Naive thymus-derived CD4-positive, alpha-beta T cell (primary cell): ENCODE data around the gene CNBP. TPM values are rescaled to one million over a fixed set of nuclear protein-coding genes. Genes with fewer than 3 reads are reported as not detected.

ENCODE experiments used
- ATAC-seq: fragments of 150-1000 bp; cut with Tn5 transposase; 2 replicates; pipeline ENCODE4 v1.10.0; 2021; ENCODE audit warnings: mild to moderate bottlenecking, moderate library complexity
- CTCF ChIA-PET: fragments of 350-600 bp; sonication (Branson Sonifier 250); formaldehyde crosslinking; loops from one replicate; lab custom pipeline; 2021; ENCODE audit warnings: antibody characterized with exemption; lab: Charles Lee
- POLR2A ChIA-PET: fragments of 350-600 bp; sonication (Branson Sonifier 250); formaldehyde crosslinking; loops from one replicate; lab custom pipeline; 2021; ENCODE audit warnings: antibody characterized with exemption, inconsistent platforms; lab: Charles Lee
- DNase-seq, 9 donors: peaks; one replicate each; pipeline versions ENCODE4 v3.0.0 to v3.0.0-alpha.2; 2020 to 2022; ENCODE audit warnings: mixed read lengths in 1 of 9
- H3K27ac ChIP-seq: one replicate; pipeline ENCODE4 v1.7.0; 2013; ENCODE audit warnings: mild to moderate bottlenecking, low read depth, low read length, moderate library complexity
- H3K27me3 ChIP-seq, 2 donors: one replicate each; pipeline ENCODE4 v1.7.0; 2013; ENCODE audit warnings: low read length in 2 of 2, mild to moderate bottlenecking in 2 of 2, moderate library complexity in 2 of 2; ENCODE audit not compliant: control insufficient read depth in 2 of 2, insufficient read depth in 2 of 2
- H3K36me3 ChIP-seq, 3 experiments: 1 replicate in 2 of 3; 2 replicates in 1 of 3; pipeline ENCODE4 v1.7.0; 2013; ENCODE audit warnings: low read length in 3 of 3, mild to moderate bottlenecking in 3 of 3, moderate library complexity in 1 of 3; ENCODE audit not compliant: insufficient read depth in 3 of 3, control insufficient read depth in 2 of 3
- H3K4me1 ChIP-seq, 2 donors: one replicate each; pipeline ENCODE4 v1.7.0; 2013; ENCODE audit warnings: low read length in 2 of 2, mild to moderate bottlenecking in 2 of 2, moderate library complexity in 1 of 2; ENCODE audit not compliant: control insufficient read depth in 2 of 2, insufficient read depth in 2 of 2
- H3K4me3 ChIP-seq: 2 replicates; pipeline ENCODE4 v1.7.0; 2013; ENCODE audit warnings: mild to moderate bottlenecking, low read length
- H3K9me3 ChIP-seq, 3 experiments: 1 replicate in 2 of 3; 2 replicates in 1 of 3; pipeline ENCODE4 v1.7.0; 2013; ENCODE audit warnings: low read length in 3 of 3; ENCODE audit not compliant: control insufficient read depth in 2 of 3
- H3K27ac Mint-ChIP-seq, 9 donors: one replicate each; pipeline ENCODE4 v1.8.0; 2020 to 2022; ENCODE audit warnings: mixed read lengths in 9 of 9, mild to moderate bottlenecking in 8 of 9, moderate library complexity in 5 of 9, inconsistent platforms in 2 of 9
- H3K27me3 Mint-ChIP-seq, 5 donors: one replicate each; pipeline ENCODE4 v1.8.0; 2021 to 2022; ENCODE audit warnings: mixed read lengths in 5 of 5, mild to moderate bottlenecking in 1 of 5
- H3K36me3 Mint-ChIP-seq, 5 donors: one replicate each; pipeline ENCODE4 v1.8.0; 2020 to 2022; ENCODE audit warnings: mixed read lengths in 5 of 5, mild to moderate bottlenecking in 3 of 5, inconsistent platforms in 1 of 5
- H3K4me1 Mint-ChIP-seq, 7 donors: one replicate each; pipeline ENCODE4 v1.8.0; 2020 to 2022; ENCODE audit warnings: mixed read lengths in 7 of 7, mild to moderate bottlenecking in 3 of 7, inconsistent platforms in 1 of 7
- H3K4me3 Mint-ChIP-seq, 10 donors: one replicate each; pipeline ENCODE4 v1.8.0; 2020 to 2022; ENCODE audit warnings: mild to moderate bottlenecking in 10 of 10, mixed read lengths in 10 of 10, moderate library complexity in 6 of 10, inconsistent platforms in 2 of 10
- H3K9me3 Mint-ChIP-seq, 11 donors: one replicate each; pipeline ENCODE4 v1.8.0; 2020 to 2022; ENCODE audit warnings: mixed read lengths in 11 of 11, mild to moderate bottlenecking in 4 of 11, inconsistent platforms in 1 of 11, moderate library complexity in 1 of 11
- intact Hi-C, 2 donors: fragments of 100-400 bp; cut with micrococcal nuclease; formaldehyde crosslinking; loops; one replicate each; pipeline ENCODE4 v1.15.1; 2023
- polyA plus RNA-seq, 2 donors: library from polyadenylated mRNA; unstranded; fragments of 300-500 nt; fragmentation: Illumina TruSeq; gene quantifications; one replicate each; pipeline ENCODE4 v1.2.3, GENCODE V29; 2021
- total RNA-seq, 6 experiments: library from RNA in 5 of 6; stranded (reverse) in 5 of 6; gene quantifications; 1 replicate in 5 of 6; 2 replicates in 1 of 6; pipeline ENCODE4 v1.2.3 and lab custom pipeline; 2021 to 2026

The CNBP gene
- total and polyA plus RNA-seq, 7 experiments from 2014 or later = 259 to 1,159 (median 358) TPM

GRCh38 chr3:129205109-129205832 is 21.6 kb upstream of the CNBP start:
- Histone ChIP-seq H3K4me3 (no peak overlapping the region), H3K27me3 (no peaks in the 10 kb centered on the region), H3K27ac (no peak overlapping the region), H3K4me1 (no peaks in the 10 kb centered on the region), H3K9me3 (no peaks in the 10 kb centered on the region), H3K36me3 (no peaks in the 10 kb centered on the region)
- H3K4me1 Mint-ChIP-seq = peaks cover 0 to 3% (median 0%) of the 10 kb centered on the region in 7 donors
- ChIA-PET CTCF (no interaction called here), POLR2A (no interaction called here)
- ATAC-seq = no peak
- H3K36me3 Mint-ChIP-seq = peaks cover 0 to 3% (median 0%) of the 10 kb centered on the region in 5 donors
- peaks cover 0 to 5% (median 0%) of the 10 kb centered on the region in 5 donors for H3K27me3 Mint-ChIP-seq
- no peaks in the 10 kb centered on the region for H3K9me3 Mint-ChIP-seq
- H3K27ac Mint-ChIP-seq = no peak overlapping the region
- no peak for DNase-seq
- intact Hi-C loops = no loop called here
- no peak overlapping the region for H3K4me3 Mint-ChIP-seq

- ChIA-PET CTCF (no interaction called here), POLR2A (no interaction called here)
- H3K27ac ChIP-seq = no peak overlapping the region
- no peaks in the 10 kb centered on the region for H3K36me3 ChIP-seq
- intact Hi-C loops = no loop called here
- Mint-ChIP-seq H3K9me3 (no peaks in the 10 kb centered on the region), H3K36me3 (peaks cover 0 to 3% (median 0%) of the 10 kb centered on the region in 5 donors), H3K27me3 (no peaks in the 10 kb centered on the region), H3K27ac (no peak overlapping the region), H3K4me1 (peaks cover 0 to 3% (median 0%) of the 10 kb centered on the region in 7 donors), H3K4me3 (no peak overlapping the region)
- no peaks in the 10 kb centered on the region for H3K27me3 ChIP-seq
- no peak overlapping the region for H3K4me3 ChIP-seq
- no peaks in the 10 kb centered on the region for H3K9me3 ChIP-seq
- DNase-seq (no peak), ATAC-seq (no peak)
- no peaks in the 10 kb centered on the region for H3K4me1 ChIP-seq
Measured at GRCh38 chr3:129204473-129204872, 20.8 kb upstream of the CNBP start.

DNA sequence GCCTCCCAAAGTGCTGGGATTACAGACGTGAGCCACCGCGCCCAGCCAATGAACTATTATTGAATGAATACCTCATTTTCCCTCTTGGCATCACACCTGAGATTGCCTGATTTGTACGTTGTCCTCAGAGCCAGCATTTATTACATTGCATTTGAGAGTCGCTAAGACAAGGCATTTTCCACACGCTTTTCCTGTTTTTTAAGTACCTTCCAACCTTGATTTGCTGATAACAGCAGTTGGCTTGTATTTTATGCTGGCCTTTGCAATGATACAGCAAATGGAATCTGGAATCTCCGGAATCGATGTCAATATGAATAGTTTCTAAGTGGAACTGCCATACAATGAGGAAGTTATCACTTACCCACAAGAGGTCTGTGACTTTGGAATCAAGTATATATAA is 15.7 kb upstream of the CNBP start:
- H3K4me3 ChIP-seq = no peak overlapping the region
- DNase-seq (no peak), ATAC-seq (no peak)
- H3K4me3 Mint-ChIP-seq = no peak overlapping the region
- no peaks in the 10 kb centered on the region for H3K27me3 Mint-ChIP-seq
- H3K4me1 Mint-ChIP-seq = peaks cover 0 to 26% (median 0%) of the 10 kb centered on the region in 7 donors
- H3K36me3 Mint-ChIP-seq = peaks cover 0 to 3% (median 0%) of the 10 kb centered on the region in 5 donors
- ChIA-PET CTCF (no interaction called here), POLR2A (interaction anchor here (0.6 kb wide), 1 partner anchor 464 kb away, joined by 3 read pairs; no protein-coding TSS in a partner anchor)
- intact Hi-C loops = no loop called here
- H3K27ac Mint-ChIP-seq = no peak overlapping the region
- no peaks in the 10 kb centered on the region for H3K9me3 Mint-ChIP-seq
- H3K27ac ChIP-seq = no peak overlapping the region
- H3K27me3 ChIP-seq = no peaks in the 10 kb centered on the region
- H3K36me3 ChIP-seq = no peaks in the 10 kb centered on the region
- no peaks in the 10 kb centered on the region for H3K4me1 ChIP-seq
- no peaks in the 10 kb centered on the region for H3K9me3 ChIP-seq

DNA sequence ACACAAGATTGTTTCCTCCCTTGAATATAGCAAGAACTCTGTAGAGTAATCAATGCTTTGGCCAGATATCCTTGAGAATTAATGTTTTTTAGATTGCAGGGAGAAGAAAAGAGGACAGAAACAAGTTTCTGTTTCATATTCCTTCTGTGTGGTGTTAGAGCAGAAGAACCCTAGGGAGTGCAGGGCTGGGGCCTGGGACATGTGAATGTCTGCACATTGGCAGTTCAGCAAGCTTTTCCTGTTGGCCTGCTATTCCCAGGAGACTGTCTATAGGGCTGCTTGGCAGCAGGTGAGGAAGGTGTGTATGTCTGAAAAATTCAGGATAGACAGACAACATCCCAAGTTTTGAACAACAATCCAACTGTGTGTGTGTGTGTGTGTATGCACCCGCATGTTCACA is 13.6 kb upstream of the CNBP start:
- H3K9me3 Mint-ChIP-seq = no peaks in the 10 kb centered on the region
- intact Hi-C loops = no loop called here
- peak overlapping the region in 1 of 9 donors; percentile 22 for H3K27ac Mint-ChIP-seq
- ChIA-PET POLR2A (no interaction called here), CTCF (interaction anchor here (1.4 kb wide), 1 partner anchor 48 kb away, joined by 3 read pairs; no protein-coding TSS in a partner anchor)
- no peaks in the 10 kb centered on the region for H3K36me3 ChIP-seq
- no peak overlapping the region for H3K4me3 ChIP-seq
- H3K27me3 ChIP-seq = no peaks in the 10 kb centered on the region
- H3K4me3 Mint-ChIP-seq = no peak overlapping the region
- no peaks in the 10 kb centered on the region for H3K4me1 ChIP-seq
- no peak for ATAC-seq
- peaks cover 0 to 26% (median 0%) of the 10 kb centered on the region in 7 donors for H3K4me1 Mint-ChIP-seq
- no peak for DNase-seq
- no peak overlapping the region for H3K27ac ChIP-seq
- H3K36me3 Mint-ChIP-seq = peaks cover 0 to 2% (median 0%) of the 10 kb centered on the region in 5 donors
- H3K27me3 Mint-ChIP-seq = no peaks in the 10 kb centered on the region
- H3K9me3 ChIP-seq = no peaks in the 10 kb centered on the region

DNA sequence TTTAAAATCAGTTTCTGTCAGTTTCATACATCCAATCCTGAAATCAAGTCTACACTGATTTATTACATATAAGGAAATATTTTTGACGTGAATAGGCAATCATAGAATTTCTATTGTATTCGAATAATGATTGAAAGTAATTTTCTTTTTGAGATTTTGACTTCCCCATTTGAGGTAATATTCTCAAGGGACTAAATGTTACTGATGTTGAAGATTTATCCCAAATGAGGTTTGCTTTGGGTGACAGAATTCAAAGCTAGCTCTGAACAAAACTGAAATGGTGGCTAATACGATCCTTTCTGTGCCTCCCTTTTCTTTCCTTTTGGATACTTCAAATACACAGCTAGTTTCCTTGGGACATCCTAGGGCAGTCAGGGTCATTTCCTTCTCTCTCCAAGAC is 12.9 kb upstream of the CNBP start:
- H3K4me1 ChIP-seq = no peaks in the 10 kb centered on the region
- ATAC-seq = no peak
- Mint-ChIP-seq H3K4me3 (no peak overlapping the region), H3K36me3 (peaks cover 0 to 2% (median 0%) of the 10 kb centered on the region in 5 donors), H3K27ac (no peak overlapping the region), H3K4me1 (peaks cover 0 to 26% (median 0%) of the 10 kb centered on the region in 7 donors), H3K9me3 (no peaks in the 10 kb centered on the region), H3K27me3 (no peaks in the 10 kb centered on the region)
- H3K36me3 ChIP-seq = no peaks in the 10 kb centered on the region
- H3K27ac ChIP-seq = no peak overlapping the region
- ChIA-PET POLR2A (interaction anchor here (1.5 kb wide), 1 partner anchor 11 kb away, joined by 3 read pairs; no protein-coding TSS in a partner anchor), CTCF (interaction anchor here (1.4 kb wide), 1 partner anchor 49 kb away, joined by 3 read pairs; no protein-coding TSS in a partner anchor)
- H3K4me3 ChIP-seq = no peak overlapping the region
- intact Hi-C loops = no loop called here
- no peaks in the 10 kb centered on the region for H3K27me3 ChIP-seq
- DNase-seq = no peak
- no peaks in the 10 kb centered on the region for H3K9me3 ChIP-seq

DNA sequence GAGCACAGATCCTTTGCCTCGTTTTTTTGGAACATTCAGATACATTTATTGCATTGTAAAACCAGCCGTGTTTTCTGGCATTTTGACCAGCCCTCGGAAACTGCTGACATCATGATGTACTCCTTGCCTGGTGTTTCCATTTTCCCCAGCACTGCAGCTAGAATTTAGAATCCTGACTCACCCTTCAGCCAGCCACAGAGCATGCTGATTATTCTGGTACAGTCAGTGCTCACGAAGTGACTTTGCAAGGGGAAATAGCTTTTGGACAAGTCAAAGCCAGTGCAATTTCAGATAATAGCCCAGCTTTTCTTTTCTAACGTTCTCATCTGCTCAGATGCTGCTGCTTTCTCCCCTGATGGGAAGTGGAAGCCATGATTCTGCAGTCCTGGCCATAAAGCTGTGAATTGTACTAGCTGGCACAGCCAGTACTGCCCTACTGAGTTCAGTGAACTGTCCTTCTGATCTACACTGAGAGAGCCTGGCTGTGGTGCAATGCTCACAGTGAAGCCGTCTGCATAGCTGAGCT is 12.1 kb upstream of the CNBP start:
- Mint-ChIP-seq H3K4me1 (peaks cover 0 to 26% (median 0%) of the 10 kb centered on the region in 7 donors), H3K36me3 (peaks cover 0 to 1% (median 0%) of the 10 kb centered on the region in 5 donors), H3K9me3 (no peaks in the 10 kb centered on the region), H3K27ac (peak overlapping the region in 3 of 9 donors; percentile 36 to 72 (median 46)), H3K4me3 (no peak overlapping the region), H3K27me3 (no peaks in the 10 kb centered on the region)
- Histone ChIP-seq H3K9me3 (no peaks in the 10 kb centered on the region), H3K27me3 (no peaks in the 10 kb centered on the region), H3K27ac (no peak overlapping the region), H3K4me3 (no peak overlapping the region), H3K4me1 (no peaks in the 10 kb centered on the region), H3K36me3 (no peaks in the 10 kb centered on the region)
- intact Hi-C loops = no loop called here
- ATAC-seq (peak; percentile 88), DNase-seq (no peak)
- POLR2A ChIA-PET = interaction anchor here (0.5 to 1.5 kb wide), 2 partner anchors 10 to 237 kb away, joined by 3 read pairs; no protein-coding TSS in a partner anchor
- CTCF ChIA-PET = interaction anchor here (1.4 kb wide), 1 partner anchor 50 kb away, joined by 3 read pairs; no protein-coding TSS in a partner anchor
